Lower lobe of right lung (tissue), 2 donors: ENCODE measurements around the gene RNLS. TPM values are rescaled to one million over a fixed set of nuclear protein-coding genes. Genes with fewer than 3 reads are reported as not detected.

Experiments used
- ATAC-seq, 2 donors: fragments of 200-7000 bp; cut with Tn5 transposase; one replicate each; pipeline ENCODE4 v1.9.1; 2020 to 2022; ENCODE audit warnings: mild to moderate bottlenecking in 2 of 2, moderate library complexity in 2 of 2
- DNase-seq: peaks from one replicate; pipeline ENCODE4 v3.0.0-alpha.2; 2020
- H3K27ac ChIP-seq: fragments of 200-600 bp; one replicate; pipeline ENCODE4 v1.8.0; 2022
- H3K27me3 ChIP-seq: fragments of 200-600 bp; one replicate; pipeline ENCODE4 v1.8.0; 2022; ENCODE audit warnings: low read depth
- H3K36me3 ChIP-seq: fragments of 200-600 bp; one replicate; pipeline ENCODE4 v1.8.0; 2022; ENCODE audit warnings: mild to moderate bottlenecking
- H3K4me1 ChIP-seq: fragments of 200-600 bp; one replicate; pipeline ENCODE4 v1.8.0; 2022
- H3K4me3 ChIP-seq: fragments of 200-600 bp; one replicate; pipeline ENCODE4 v1.8.0; 2022; ENCODE audit warnings: mild to moderate bottlenecking
- H3K9me3 ChIP-seq: fragments of 200-600 bp; one replicate; pipeline ENCODE4 v1.8.0; 2022
- intact Hi-C: fragments of 100-400 bp; cut with DNase I; formaldehyde crosslinking; loops from one replicate; pipeline ENCODE4 v1.11.0; 2022
- total RNA-seq: library from RNA; stranded (reverse); fragmentation: NEBNext Ultra II Directional; extraction: Animal tissue kit (Norgen Biotek cat#: 25700); gene quantifications from one replicate; pipeline ENCODE4 v1.2.1, GENCODE V29; 2021
- TF ChIP-seq, protein P1 (sequence below): fragments of 200-600 bp; IDR thresholded peaks from one replicate; pipeline ENCODE4 v1.8.0; 2022; ENCODE audit warnings: antibody characterized with exemption, mild to moderate bottlenecking
- donor health status: DM: no; HTN: yes; CAD: no; lungs with severe emphysema.

Gene RNLS
- total RNA-seq, 1 donor from 2014 or later: 9.6 TPM

DNA sequence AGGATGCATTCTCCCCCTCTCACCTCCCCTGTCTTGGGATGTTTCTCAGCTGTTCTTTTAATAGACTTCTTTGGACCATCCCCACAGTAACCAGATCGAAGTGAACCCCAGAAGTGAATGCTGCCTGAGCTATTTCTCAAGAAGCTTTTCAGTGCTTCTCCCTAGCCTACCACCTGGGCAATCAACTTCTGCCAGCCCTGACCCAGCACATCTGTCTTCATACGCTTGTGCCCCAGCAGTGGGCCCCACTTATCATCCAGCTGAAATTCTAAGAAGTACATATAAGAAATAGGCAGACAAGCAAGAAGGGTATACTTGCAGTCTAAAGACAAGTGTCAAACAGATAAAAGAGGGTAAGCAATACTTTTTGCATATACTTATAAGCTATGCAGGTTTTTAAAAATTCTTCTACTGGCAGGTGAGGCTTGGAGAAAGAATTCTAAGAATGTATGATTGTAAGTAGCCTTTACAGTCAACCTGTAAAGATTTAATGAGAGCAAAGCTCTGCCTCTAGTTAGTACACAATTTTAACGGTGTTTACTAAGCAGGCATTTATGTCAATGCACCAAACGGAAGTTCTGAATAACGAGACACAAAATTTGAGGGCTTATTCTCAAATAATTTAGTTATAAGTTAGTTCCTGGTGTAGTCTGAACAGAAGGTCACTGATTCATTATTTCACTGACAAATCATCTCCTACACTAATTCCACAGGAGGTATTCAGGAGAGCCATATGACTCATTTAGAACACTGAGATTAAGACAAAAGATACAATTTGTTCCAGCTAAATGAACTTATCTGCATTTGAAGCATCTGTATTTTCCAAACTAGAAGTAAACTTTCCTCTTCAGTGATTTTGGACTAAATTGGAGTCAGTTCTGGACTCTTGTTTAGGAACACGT is 83.3 kb downstream of the RNLS start:
- no peaks in the 10 kb centered on the region for H3K4me1 ChIP-seq
- no peak overlapping the region for H3K27ac ChIP-seq
- H3K9me3 ChIP-seq: no peaks in the 10 kb centered on the region
- H3K4me3 ChIP-seq: no peak overlapping the region
- ATAC-seq (peak in 1 of 2 donors; percentile 41), DNase-seq (no peak)
- intact Hi-C loops: no loop called here
- TF ChIP-seq, protein P1, sequence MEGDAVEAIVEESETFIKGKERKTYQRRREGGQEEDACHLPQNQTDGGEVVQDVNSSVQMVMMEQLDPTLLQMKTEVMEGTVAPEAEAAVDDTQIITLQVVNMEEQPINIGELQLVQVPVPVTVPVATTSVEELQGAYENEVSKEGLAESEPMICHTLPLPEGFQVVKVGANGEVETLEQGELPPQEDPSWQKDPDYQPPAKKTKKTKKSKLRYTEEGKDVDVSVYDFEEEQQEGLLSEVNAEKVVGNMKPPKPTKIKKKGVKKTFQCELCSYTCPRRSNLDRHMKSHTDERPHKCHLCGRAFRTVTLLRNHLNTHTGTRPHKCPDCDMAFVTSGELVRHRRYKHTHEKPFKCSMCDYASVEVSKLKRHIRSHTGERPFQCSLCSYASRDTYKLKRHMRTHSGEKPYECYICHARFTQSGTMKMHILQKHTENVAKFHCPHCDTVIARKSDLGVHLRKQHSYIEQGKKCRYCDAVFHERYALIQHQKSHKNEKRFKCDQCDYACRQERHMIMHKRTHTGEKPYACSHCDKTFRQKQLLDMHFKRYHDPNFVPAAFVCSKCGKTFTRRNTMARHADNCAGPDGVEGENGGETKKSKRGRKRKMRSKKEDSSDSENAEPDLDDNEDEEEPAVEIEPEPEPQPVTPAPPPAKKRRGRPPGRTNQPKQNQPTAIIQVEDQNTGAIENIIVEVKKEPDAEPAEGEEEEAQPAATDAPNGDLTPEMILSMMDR: no peak
- H3K27me3 ChIP-seq: no peaks in the 10 kb centered on the region
- H3K36me3 ChIP-seq: no peaks in the 10 kb centered on the region

DNA sequence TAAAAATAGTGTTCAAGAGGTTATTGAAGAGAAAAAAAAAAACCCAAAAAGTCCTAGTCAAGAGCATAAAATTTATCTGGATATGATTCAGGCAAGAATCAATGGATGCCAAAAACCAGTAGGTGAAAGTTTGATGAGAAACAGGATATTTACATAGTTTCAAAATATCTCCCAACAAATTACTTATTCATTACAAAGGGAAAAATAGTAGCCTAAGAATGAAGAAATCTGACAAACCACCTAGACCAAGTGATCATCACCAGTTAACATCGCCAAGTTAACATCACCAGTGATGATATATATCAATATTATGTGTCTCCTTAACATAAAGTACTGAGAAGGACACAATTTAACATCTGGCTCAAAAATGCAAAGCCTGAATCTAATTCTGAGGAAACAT is 85.2 kb downstream of the RNLS start:
- no peaks in the 10 kb centered on the region for H3K27me3 ChIP-seq
- intact Hi-C loops: no loop called here
- H3K4me3 ChIP-seq: no peak overlapping the region
- H3K27ac ChIP-seq: no peak overlapping the region
- DNase-seq (no peak), ATAC-seq (no peak)
- no peaks in the 10 kb centered on the region for H3K4me1 ChIP-seq
- TF ChIP-seq, protein P1: no peak
- no peaks in the 10 kb centered on the region for H3K36me3 ChIP-seq
- H3K9me3 ChIP-seq: no peaks in the 10 kb centered on the region

DNA sequence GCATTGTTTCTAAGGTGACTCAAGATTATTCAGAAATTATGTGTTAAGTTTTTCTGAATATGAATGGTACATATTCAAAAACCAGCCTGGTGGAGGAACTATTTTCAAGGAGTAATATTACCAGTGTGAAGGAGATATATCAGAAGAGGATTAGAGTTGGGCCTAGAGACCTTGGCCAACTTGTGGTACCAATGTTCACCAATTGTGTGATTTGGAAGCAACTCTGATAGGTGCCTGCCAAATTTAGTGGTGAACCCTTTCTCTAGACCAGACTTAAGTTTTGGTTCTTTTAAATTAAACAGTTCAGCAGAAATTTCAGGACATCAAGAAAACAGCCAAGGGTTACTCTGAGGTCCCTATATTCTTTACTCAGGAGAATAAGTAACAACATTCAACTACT is 88.6 kb downstream of the RNLS start:
- DNase-seq: no peak
- no peaks in the 10 kb centered on the region for H3K9me3 ChIP-seq
- H3K4me3 ChIP-seq: no peak overlapping the region
- no peak overlapping the region for H3K27ac ChIP-seq
- no peaks in the 10 kb centered on the region for H3K27me3 ChIP-seq
- intact Hi-C loops: no loop called here
- H3K36me3 ChIP-seq: no peaks in the 10 kb centered on the region
- no peaks in the 10 kb centered on the region for H3K4me1 ChIP-seq
- no peak for ATAC-seq
- TF ChIP-seq, protein P1: no peak

DNA sequence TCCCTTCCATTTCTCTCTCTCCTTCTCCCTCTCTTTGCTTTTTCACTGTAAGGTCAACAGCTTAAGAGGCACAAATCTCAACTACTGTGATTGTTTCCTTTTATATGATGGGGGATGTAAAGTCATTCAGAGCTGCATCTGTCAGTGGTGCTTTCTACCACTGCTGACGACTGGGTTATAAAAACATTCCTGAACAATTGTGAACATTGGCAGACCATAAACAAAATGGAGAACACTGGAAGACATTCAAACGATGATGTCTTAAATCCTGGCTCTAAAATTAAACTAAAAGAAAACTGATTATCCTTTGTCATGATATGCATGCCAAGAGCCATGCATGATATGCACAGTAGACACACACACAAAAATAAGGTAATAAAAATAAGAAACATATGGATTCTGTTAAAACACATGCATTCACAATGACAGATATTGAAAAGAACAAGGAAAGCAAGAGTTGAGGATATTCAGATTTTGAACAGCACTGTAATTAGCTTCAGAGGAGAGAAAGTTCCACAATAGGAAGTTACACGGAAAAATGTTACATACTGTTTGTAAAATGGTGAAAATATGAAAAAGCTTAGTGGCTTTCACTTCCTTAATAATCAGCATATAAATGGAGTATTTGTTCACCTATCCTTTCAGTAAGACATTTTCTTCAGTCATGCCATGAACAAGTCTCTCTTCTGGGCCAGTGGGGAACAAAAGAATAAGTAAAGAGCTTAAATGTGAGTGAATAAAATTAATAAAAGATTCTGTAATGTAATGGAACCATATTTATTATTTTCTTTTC is 89.2 kb downstream of the RNLS start:
- Histone ChIP-seq H3K36me3 (no peaks in the 10 kb centered on the region), H3K4me3 (no peak overlapping the region), H3K27me3 (no peaks in the 10 kb centered on the region), H3K27ac (no peak overlapping the region), H3K4me1 (no peaks in the 10 kb centered on the region), H3K9me3 (no peaks in the 10 kb centered on the region)
- intact Hi-C loops: no loop called here
- TF ChIP-seq, protein P1: no peak
- no peak for ATAC-seq
- DNase-seq: no peak

DNA sequence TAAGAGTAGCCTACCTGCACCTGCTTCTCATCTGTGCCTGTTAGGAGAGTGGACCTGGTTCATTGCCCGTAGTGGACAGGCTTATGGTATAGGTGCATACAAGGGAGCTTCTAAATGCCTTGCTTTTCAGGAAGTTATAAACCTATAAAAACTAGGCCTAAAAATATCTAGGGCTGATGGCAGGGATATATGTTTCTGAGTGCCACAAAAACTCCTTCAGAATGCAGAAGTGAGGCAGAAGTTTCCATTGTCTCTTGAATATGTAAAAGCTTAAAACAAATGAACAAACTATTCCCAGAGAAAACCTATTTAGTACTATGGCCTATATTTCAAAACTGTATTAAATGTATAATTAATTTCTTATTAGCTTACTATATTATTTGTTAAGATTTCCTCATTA is 91.8 kb downstream of the RNLS start:
- TF ChIP-seq, protein P1: no peak
- Histone ChIP-seq H3K9me3 (no peaks in the 10 kb centered on the region), H3K4me3 (no peak overlapping the region), H3K36me3 (no peaks in the 10 kb centered on the region), H3K27ac (no peak overlapping the region), H3K4me1 (no peaks in the 10 kb centered on the region), H3K27me3 (no peaks in the 10 kb centered on the region)
- ATAC-seq (no peak), DNase-seq (no peak)
- intact Hi-C loops: no loop called here
